AG09309 (cell line): ENCODE results near the gene MIA2.
"Not testable (repeated sequence)": the region's sequence is repeated elsewhere in the genome, so short reads cannot be mapped to it uniquely, and the experiment has no call there.

Source experiments
- DNase-seq: peaks from one replicate; pipeline ENCODE4 v3.0.0-alpha.2; 2010; ENCODE audit warnings: low read depth
- H3K4me3 ChIP-seq: 2 replicates; pipeline ENCODE4 v1.5.1; 2011; ENCODE audit warnings: mild to moderate bottlenecking, low read depth, low read length, moderate library complexity; ENCODE audit not compliant: control insufficient read depth
- CTCF ChIP-seq: IDR thresholded peaks from 2 replicates; pipeline ENCODE4 v1.5.1; 2011; ENCODE audit warnings: mild to moderate bottlenecking, low read depth, low read length, inconsistent platforms; ENCODE audit not compliant: insufficient read depth, control insufficient read depth; ENCODE audit errors: missing control alignments

MIA2 gene

GRCh38 chr14:39233680-39234326, at the start of gene MIA2:
Gene MIA2 (plus strand): TSS chr14:39233915. CDS start chr14:39234115, 200 bp downstream.
- no peak within 1 kb of the TSS for H3K4me3 ChIP-seq
- TF ChIP-seq CTCF, result no peak
- DNase-seq, result no peak

GRCh38 chr14:39184628-39185255, 49.0 kb upstream of the MIA2 start:
- TF ChIP-seq CTCF, result no peak
- no peak for DNase-seq
- H3K4me3 ChIP-seq, result no peak overlapping the region

GRCh38 chr14:39185256-39186049, 48.3 kb upstream of the MIA2 start:
- no peak overlapping the region for H3K4me3 ChIP-seq
- no peak for TF ChIP-seq CTCF
- no peak for DNase-seq

- no peak overlapping the region for H3K4me3 ChIP-seq
- no peak for TF ChIP-seq CTCF
- no peak for DNase-seq
These were observed 46.7 kb upstream of the MIA2 start for GRCh38 chr14:39186941-39187525.

GRCh38 chr14:39203659-39204606, 29.8 kb upstream of the MIA2 start:
- DNase-seq, result no peak
- H3K4me3 ChIP-seq, result no peak overlapping the region
- no peak for TF ChIP-seq CTCF

- not testable (repeated sequence) for DNase-seq, H3K4me3 ChIP-seq
These were observed 26.3 kb upstream of the MIA2 start for GRCh38 chr14:39207430-39207829.
